Activated T-helper 2 cell treated with anti-CD3 and anti-CD28 coated beads, Interferon-gamma antibody, Interleukin-2, Interleukin-4, amounts not matched to agents 10 μg/mL and 5 μg/mL and 100 μg/mL, durations not matched to agents 14 hours and 24 hours and 36 hours (primary cell): ENCODE measurements around the gene DBX2. TPM values are rescaled to one million over a fixed set of nuclear protein-coding genes. Genes with fewer than 3 reads are reported as not detected.
"Not testable (repeated sequence)": the region's sequence is repeated elsewhere in the genome, so short reads cannot be mapped to it uniquely, and the experiment has no call there.

ENCODE experiments used
- DNase-seq: peaks from one replicate; pipeline ENCODE4 v3.0.0; 2021; ENCODE audit warnings: low spot score
- H3K27ac Mint-ChIP-seq: one replicate; pipeline ENCODE4 v1.8.0; 2021; ENCODE audit warnings: mixed read lengths
- H3K27me3 Mint-ChIP-seq: one replicate; pipeline ENCODE4 v1.8.0; 2021; ENCODE audit warnings: low read depth, mixed read lengths
- H3K36me3 Mint-ChIP-seq: one replicate; pipeline ENCODE4 v1.8.0; 2021; ENCODE audit warnings: low read depth, mixed read lengths
- H3K4me1 Mint-ChIP-seq: one replicate; pipeline ENCODE4 v1.8.0; 2021; ENCODE audit warnings: low read depth, mixed read lengths
- H3K4me3 Mint-ChIP-seq: one replicate; pipeline ENCODE4 v1.8.0; 2021; ENCODE audit warnings: low read depth, mild to moderate bottlenecking, moderate library complexity, mixed read lengths
- H3K9me3 Mint-ChIP-seq: one replicate; pipeline ENCODE4 v1.8.0; 2021; ENCODE audit warnings: mixed read lengths
- intact Hi-C: fragments of 100-400 bp; cut with micrococcal nuclease; formaldehyde crosslinking; loops from one replicate; pipeline ENCODE4 v1.15.1; 2023
- total RNA-seq: library from RNA; stranded (reverse); gene quantifications from 2 replicates; pipeline ENCODE4 v1.2.3, GENCODE V29; 2022

Gene DBX2
- total RNA-seq, 1 donor from 2014 or later, result not detected

GRCh38 chr12:44984863-44985262 is 66.0 kb downstream of the DBX2 start:
- H3K36me3 Mint-ChIP-seq, DNase-seq, H3K27ac Mint-ChIP-seq, H3K4me1 Mint-ChIP-seq, H3K9me3 Mint-ChIP-seq, intact Hi-C loops, H3K4me3 Mint-ChIP-seq, H3K27me3 Mint-ChIP-seq: not testable (repeated sequence)

DNA sequence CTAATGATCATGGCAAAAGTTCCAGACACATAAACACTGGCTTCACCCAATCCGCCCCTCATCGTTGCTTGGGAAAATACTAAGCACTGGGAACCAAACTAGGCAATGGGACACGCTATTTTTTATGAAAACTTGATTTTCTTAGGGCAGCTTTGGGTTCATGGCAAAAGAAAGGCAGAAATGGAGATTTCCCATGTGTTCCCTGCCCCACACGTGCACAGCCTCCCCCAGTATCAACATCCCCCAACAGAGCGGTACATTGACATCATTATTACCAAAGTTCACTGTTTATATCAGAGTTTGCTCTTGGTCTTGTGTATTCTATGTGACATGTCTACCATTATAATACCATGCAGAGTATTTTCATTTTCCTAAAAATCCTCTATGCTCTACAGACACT is 71.0 kb downstream of the DBX2 start:
- DNase-seq, result no peak
- intact Hi-C loops, result no loop called here
- Mint-ChIP-seq H3K4me3 (no peak overlapping the region), H3K36me3 (no peaks in the 10 kb centered on the region), H3K9me3 (no peaks in the 10 kb centered on the region), H3K27ac (no peak overlapping the region), H3K4me1 (no peaks in the 10 kb centered on the region), H3K27me3 (no peaks in the 10 kb centered on the region)

DNA sequence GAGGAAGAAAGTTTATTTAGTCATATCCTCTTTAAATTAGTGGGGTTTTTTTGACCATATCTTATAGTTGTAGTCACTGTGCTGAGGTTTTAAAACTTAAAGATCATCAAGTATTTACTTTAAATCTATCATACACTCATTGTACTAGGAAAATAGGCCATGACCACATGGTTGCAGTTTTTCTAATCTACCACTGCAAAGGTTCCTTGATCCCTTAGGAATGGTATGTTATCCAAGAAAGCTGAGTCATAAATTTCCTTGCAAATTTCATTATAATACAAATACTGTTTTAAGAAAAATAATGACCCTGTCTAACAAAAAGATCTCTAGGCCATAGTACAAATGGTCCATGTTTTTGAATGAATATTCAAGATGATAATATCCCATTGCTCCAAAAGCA is 74.7 kb downstream of the DBX2 start:
- Mint-ChIP-seq H3K4me3 (no peak overlapping the region), H3K36me3 (no peaks in the 10 kb centered on the region), H3K27ac (no peak overlapping the region), H3K4me1 (no peaks in the 10 kb centered on the region), H3K27me3 (peaks cover 10% of the 10 kb centered on the region), H3K9me3 (no peaks in the 10 kb centered on the region)
- intact Hi-C loops, result no loop called here
- DNase-seq, result no peak

GRCh38 chr12:44972746-44973421 is 78.0 kb downstream of the DBX2 start:
- no peak for DNase-seq
- H3K27me3 Mint-ChIP-seq, result peaks cover 10% of the 10 kb centered on the region
- H3K4me3 Mint-ChIP-seq, result no peak overlapping the region
- no peaks in the 10 kb centered on the region for H3K36me3 Mint-ChIP-seq
- no peak overlapping the region for H3K27ac Mint-ChIP-seq
- H3K4me1 Mint-ChIP-seq, result peaks cover 4% of the 10 kb centered on the region
- intact Hi-C loops, result no loop called here
- H3K9me3 Mint-ChIP-seq, result no peaks in the 10 kb centered on the region

- no peak overlapping the region for H3K27ac Mint-ChIP-seq
- no peak overlapping the region for H3K4me3 Mint-ChIP-seq
- no peak for DNase-seq
- peaks cover 5% of the 10 kb centered on the region for H3K27me3 Mint-ChIP-seq
- H3K9me3 Mint-ChIP-seq, result peaks cover 5% of the 10 kb centered on the region
- peaks cover 4% of the 10 kb centered on the region for H3K4me1 Mint-ChIP-seq
- intact Hi-C loops, result no loop called here
- no peaks in the 10 kb centered on the region for H3K36me3 Mint-ChIP-seq
These were observed 81.9 kb downstream of the DBX2 start for GRCh38 chr12:44968965-44969364.

Other genes starting within 250 kb of the DBX2 start
- 7.7 and 10.2 TPM in 2 replicates for gene NELL2, start 174.8 kb downstream of the DBX2 start, total RNA-seq
- 25.2 and 25.7 TPM in 2 replicates for gene ANO6, start 165.0 kb upstream of the DBX2 start, total RNA-seq